ENCODE measurements around the gene ACD. TPM values are rescaled to one million over a fixed set of nuclear protein-coding genes. Genes with fewer than 3 reads are reported as not detected.

ACD gene
- total and polyA plus RNA-seq, 2 of the 4 experiments (the other 2 are of a cell fraction), result 15.6 to 31.1 TPM

DNA sequence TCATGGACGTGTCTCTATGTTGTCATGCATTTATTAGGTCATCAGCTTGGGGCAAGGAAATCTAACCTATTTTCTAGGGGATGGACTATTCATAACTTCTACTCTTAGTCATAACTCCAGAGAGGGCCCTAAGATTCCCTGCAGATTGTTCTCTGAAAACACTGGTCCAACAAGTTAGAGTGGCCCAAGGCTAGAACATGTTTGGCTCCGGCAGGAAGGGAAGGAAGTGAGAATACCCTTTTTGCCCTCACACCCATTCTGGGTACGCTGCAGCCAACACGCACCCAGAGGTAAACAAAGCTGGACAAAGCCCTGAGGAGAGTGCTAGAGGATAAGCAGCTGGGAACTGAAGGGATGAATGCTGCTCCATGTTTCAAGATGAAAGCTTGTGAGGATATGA, 16.5 kb upstream of the ACD start:
- Histone ChIP-seq H2AFZ (replicated peaks; ENCODE audit: low read length, poor library complexity) (no peak overlapping the region), H3K4me3 (ENCODE audit: insufficient read depth, low read depth, low read length) (no peak overlapping the region), H3K27me3 (ENCODE audit: control insufficient read depth, insufficient read depth, low read length) (no peaks in the 10 kb centered on the region), H2BK15ac (ENCODE audit: low read depth, low read length) (no peak overlapping the region), H3K9ac (ENCODE audit: low read depth, low read length) (no peak overlapping the region), H3K27ac (ENCODE audit: insufficient read depth, low read length) (no peak overlapping the region), H3K36me3 (ENCODE audit: control insufficient read depth, insufficient read depth, low read length) (peaks cover 12% of the 10 kb centered on the region; the same call in 1 of the 2 replicates), H4K5ac (ENCODE audit: low read depth, low read length) (no peak overlapping the region), H3K79me1 (ENCODE audit: low read depth in 1 of 2, low read length in 2 of 2) (peaks cover 0 to 17% of the 10 kb centered on the region in 2 experiments; a peak in 2 of 4 replicates), H2BK120ac (ENCODE audit: low read depth, low read length) (no peak overlapping the region), H3K23ac (ENCODE audit: low read depth, low read length) (no peak overlapping the region), H3K14ac (replicated peaks; ENCODE audit: low read depth, low read length) (no peak overlapping the region), H2AK9ac (replicated peaks; ENCODE audit: low read depth, low read length, poor library complexity) (no peak overlapping the region), H3K18ac (ENCODE audit: low read depth, low read length) (no peak overlapping the region), H4K20me1 (ENCODE audit: insufficient read depth, low read length) (0 out of 2 replicates have a peak, but pooled peaks cover 4% of the 10 kb centered on the region), H2BK20ac (ENCODE audit: low read depth, low read length) (no peak overlapping the region), H3K9me1 (ENCODE audit: insufficient read depth, low read length) (0 out of 2 replicates have a peak, but pooled peaks cover 3% of the 10 kb centered on the region), H2AK5ac (ENCODE audit: low read depth, low read length) (no peak overlapping the region), H3K4ac (ENCODE audit: low read depth, low read length) (no peak overlapping the region), H3K56ac (ENCODE audit: extremely low read depth, insufficient read depth, low read length) (no peak overlapping the region), H4K8ac (ENCODE audit: low read depth in 2 of 2, low read length in 2 of 2) (no peak overlapping the region), H2BK5ac (ENCODE audit: low read depth, low read length, poor library complexity, severe bottlenecking) (no peak overlapping the region), H4K91ac (ENCODE audit: insufficient read depth, low read depth, low read length) (no peak overlapping the region), H3K9me3 (ENCODE audit: control insufficient read depth, insufficient read depth, low read length) (no peaks in the 10 kb centered on the region), H3K4me2 (ENCODE audit: low read depth, low read length) (no peak overlapping the region), H3K4me1 (ENCODE audit: control insufficient read depth, insufficient read depth, low read length) (no peaks in the 10 kb centered on the region)
- no TSS peak for BruUV-seq (replicated peaks)
- ChIA-PET POLR2A (ENCODE audit: unreplicated experiment) (no interaction called here), CTCF (no interaction called here)
- intact Hi-C loops (cut with micrococcal nuclease), result loop anchor here (10.0 kb wide), 1 partner anchor 358 kb away; no protein-coding TSS in a partner anchor
- no CpG with 5 or more reads among the region's 4 CpGs for WGBS, 2 experiments (ENCODE audit: extremely low coverage in 2 of 2, insufficient read length in 1 of 2)
- dilution Hi-C loops (cut with HindIII; ENCODE audit: low sequenced_read_pairs, unreplicated experiment), result no loop called here
- in situ Hi-C loops (cut with MboI; ENCODE audit: low sequenced_read_pairs), result no loop called here
- DNase-seq, result no peak
- TF ChIP-seq BHLHE40 (IDR thresholded peaks at IDR 0.05; ENCODE audit: low read depth, low read length) (no peak), FOS (IDR thresholded peaks at IDR 0.05; ENCODE audit: low read depth, low read length) (no peak), RAD21 (IDR thresholded peaks at IDR 0.05; ENCODE audit: low read length) (no peak), SMC3 (IDR thresholded peaks at IDR 0.05; ENCODE audit: low read depth, low read length) (no peak), CEBPB (IDR thresholded peaks at IDR 0.05; ENCODE audit: low read depth, low read length) (no peak), MAZ (IDR thresholded peaks at IDR 0.05; ENCODE audit: borderline replicate concordance, low read depth, low read length) (no peak), MXI1 (IDR thresholded peaks at IDR 0.05; ENCODE audit: borderline replicate concordance, low read depth, low read length) (no peak), RCOR1 (IDR thresholded peaks at IDR 0.05; ENCODE audit: insufficient replicate concordance, low read length) (no peak), CHD1 (IDR thresholded peaks at IDR 0.05; ENCODE audit: low read depth, low read length) (no peak), POLR2A (IDR thresholded peaks at IDR 0.05; ENCODE audit: low read depth, low read length) (no peak), RFX5 (IDR thresholded peaks at IDR 0.05; ENCODE audit: low read depth, low read length) (no peak), MAFK (IDR thresholded peaks at IDR 0.05; ENCODE audit: low read depth, low read length) (no peak), NFE2L2 (IDR thresholded peaks at IDR 0.05; ENCODE audit: low read depth, low read length) (no peak)
- TF ChIP-seq, protein P1, sequence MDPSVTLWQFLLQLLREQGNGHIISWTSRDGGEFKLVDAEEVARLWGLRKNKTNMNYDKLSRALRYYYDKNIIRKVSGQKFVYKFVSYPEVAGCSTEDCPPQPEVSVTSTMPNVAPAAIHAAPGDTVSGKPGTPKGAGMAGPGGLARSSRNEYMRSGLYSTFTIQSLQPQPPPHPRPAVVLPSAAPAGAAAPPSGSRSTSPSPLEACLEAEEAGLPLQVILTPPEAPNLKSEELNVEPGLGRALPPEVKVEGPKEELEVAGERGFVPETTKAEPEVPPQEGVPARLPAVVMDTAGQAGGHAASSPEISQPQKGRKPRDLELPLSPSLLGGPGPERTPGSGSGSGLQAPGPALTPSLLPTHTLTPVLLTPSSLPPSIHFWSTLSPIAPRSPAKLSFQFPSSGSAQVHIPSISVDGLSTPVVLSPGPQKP (IDR thresholded peaks at IDR 0.05; ENCODE audit: borderline replicate concordance, low read depth, low read length), result no peak
- TF ChIP-seq, protein P2, sequence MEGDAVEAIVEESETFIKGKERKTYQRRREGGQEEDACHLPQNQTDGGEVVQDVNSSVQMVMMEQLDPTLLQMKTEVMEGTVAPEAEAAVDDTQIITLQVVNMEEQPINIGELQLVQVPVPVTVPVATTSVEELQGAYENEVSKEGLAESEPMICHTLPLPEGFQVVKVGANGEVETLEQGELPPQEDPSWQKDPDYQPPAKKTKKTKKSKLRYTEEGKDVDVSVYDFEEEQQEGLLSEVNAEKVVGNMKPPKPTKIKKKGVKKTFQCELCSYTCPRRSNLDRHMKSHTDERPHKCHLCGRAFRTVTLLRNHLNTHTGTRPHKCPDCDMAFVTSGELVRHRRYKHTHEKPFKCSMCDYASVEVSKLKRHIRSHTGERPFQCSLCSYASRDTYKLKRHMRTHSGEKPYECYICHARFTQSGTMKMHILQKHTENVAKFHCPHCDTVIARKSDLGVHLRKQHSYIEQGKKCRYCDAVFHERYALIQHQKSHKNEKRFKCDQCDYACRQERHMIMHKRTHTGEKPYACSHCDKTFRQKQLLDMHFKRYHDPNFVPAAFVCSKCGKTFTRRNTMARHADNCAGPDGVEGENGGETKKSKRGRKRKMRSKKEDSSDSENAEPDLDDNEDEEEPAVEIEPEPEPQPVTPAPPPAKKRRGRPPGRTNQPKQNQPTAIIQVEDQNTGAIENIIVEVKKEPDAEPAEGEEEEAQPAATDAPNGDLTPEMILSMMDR (conservative IDR thresholded peaks at IDR 0.05; ENCODE audit: low read depth, low read length), result no peak
- TF ChIP-seq, protein P3, sequence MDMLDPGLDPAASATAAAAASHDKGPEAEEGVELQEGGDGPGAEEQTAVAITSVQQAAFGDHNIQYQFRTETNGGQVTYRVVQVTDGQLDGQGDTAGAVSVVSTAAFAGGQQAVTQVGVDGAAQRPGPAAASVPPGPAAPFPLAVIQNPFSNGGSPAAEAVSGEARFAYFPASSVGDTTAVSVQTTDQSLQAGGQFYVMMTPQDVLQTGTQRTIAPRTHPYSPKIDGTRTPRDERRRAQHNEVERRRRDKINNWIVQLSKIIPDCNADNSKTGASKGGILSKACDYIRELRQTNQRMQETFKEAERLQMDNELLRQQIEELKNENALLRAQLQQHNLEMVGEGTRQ (IDR thresholded peaks at IDR 0.05; ENCODE audit: low read depth, low read length), result no peak
- no peak for ATAC-seq (ENCODE audit: low read depth)

All from IMR-90 (cell line).